Measurements from ENCODE around the gene SLC40A1.

The SLC40A1 gene

DNA sequence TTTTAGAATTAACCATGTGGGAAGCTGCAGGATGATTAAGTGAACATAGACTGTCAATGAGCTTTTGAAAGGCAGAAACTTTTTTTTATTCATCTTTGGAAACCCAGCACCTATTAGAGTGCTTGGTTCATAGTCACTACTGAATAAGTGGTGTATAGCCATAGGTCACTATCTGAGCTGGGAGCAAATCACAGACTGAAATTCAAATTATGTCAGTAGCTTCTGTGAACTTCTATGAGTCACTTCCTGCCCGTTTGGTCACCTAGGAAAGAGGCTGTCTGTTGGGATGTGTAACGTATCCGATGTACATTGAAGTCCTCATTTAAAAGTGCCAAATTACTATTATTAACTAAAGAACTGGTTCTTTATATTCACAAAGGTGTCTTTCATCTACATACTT, 20.5 kb upstream of the SLC40A1 start:
- DNase-seq (ENCODE audit: low read depth, low spot score): no peak

DNA sequence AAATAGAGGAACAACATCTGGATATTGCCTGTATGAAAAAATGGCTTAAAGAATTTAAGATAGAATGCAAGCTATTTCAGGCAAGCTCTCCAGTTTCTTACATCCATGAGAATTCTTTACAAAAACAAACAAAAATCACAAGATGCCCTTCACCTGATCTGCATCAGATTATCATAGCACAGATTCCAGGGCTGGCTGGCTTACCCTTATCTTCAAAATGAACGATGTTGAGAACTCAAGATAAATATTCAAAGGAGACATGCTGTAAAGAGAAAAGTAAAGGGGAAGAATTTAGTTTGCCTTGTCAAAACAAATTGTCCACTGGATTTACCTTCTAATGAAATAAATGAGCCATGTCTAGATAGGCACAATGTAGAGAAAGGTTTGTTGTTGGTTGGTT, 18.7 kb upstream of the SLC40A1 start:
- no peak for DNase-seq (ENCODE audit: low read depth, low spot score)

DNA sequence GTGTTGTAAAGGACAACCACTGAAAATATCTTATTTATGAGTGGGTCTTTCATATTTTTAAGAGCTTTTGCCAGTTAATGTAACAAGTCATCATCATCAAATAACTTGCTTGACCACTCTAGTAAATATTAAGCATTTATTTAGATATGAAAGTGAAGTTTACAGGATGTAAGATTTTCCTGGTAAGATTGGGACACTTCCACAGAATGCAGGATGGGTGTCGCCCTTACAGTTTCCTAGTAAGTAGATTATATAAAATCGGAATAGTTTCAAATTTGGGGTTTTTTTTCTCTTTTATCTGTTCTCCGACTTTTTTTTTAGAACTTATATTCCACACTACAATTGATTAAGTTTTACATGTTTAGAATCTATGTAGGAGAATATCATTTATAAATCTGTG, 14.8 kb upstream of the SLC40A1 start:
- DNase-seq (ENCODE audit: low read depth, low spot score): no peak

- DNase-seq (ENCODE audit: low read depth, low spot score): no peak
Measured at GRCh38 chr2:189594305-189594704, 13.7 kb upstream of the SLC40A1 start.

DNA sequence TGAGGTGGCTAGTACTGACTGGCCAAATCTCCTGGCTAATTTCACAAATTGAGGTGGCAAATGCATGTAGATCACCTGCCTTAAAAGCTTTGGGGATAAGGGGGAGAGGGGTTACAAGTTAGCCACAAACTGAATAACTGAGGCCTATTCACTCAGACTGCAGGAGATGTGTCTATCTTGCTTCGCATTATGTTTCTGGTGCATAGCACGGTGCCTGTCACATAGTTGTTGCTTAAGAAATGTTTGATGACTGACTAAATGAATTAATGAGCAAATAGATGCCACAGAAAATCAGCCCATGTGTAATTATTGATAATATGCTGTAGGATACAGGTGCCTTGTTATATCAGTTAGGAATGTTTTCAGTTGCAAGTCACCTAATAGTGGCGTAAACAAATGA, 12.5 kb upstream of the SLC40A1 start:
- DNase-seq (ENCODE audit: low read depth, low spot score): no peak

- no peak for DNase-seq (ENCODE audit: low read depth, low spot score)
Measured at GRCh38 chr2:189592353-189592984, 11.9 kb upstream of the SLC40A1 start.

DNA sequence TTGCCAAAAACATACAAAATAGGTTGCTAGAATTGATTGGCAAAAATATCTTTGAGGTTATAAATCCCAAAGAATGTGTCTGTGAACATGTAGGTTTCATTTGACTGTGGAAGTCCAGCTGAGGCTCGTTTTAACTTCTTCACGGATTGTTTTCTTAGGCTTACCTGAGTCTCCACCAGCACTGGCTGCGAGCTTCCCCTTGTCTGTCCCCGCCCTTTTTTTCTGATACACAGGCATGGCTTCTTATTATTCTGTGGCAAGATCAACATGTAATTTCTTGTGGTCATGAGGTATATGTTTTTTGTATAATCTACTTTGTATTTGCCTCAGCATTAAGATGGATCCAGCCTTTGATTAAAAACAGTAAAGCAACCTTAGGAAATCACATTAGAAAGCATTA, 7.2 kb upstream of the SLC40A1 start:
- no peak for DNase-seq (ENCODE audit: low read depth, low spot score)

DNA sequence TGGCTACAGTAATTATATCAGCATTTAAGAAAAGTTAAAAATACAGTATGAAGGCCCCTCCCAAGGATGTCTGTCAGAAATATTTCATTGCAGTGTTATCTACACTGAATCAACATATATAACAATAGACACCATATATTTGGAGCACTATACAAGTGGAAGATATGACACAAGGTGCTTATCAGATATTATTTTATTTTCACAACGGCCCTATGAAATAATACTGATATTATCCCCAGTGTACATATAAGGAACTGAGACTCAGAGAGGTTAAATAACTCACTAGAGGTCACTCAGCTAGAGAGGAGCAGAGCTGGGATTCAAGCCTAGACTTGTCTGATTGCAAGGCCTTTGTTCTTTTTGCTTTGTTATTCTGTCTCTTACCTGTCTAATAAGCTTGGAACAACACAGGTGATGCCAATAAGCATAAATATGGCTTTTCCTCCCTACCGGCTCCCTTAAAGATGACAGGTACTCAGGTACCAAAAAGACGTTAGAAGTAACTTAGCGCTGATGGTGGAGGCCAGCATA, 4.7 kb upstream of the SLC40A1 start:
- DNase-seq (ENCODE audit: low read depth, low spot score): no peak

GRCh38 chr2:189584686-189585085, 4.1 kb upstream of the SLC40A1 start:
- no peak for DNase-seq (ENCODE audit: low read depth, low spot score)

- no peak for DNase-seq (ENCODE audit: low read depth, low spot score)
Measured at GRCh38 chr2:189583227-189584198, 2.9 kb upstream of the SLC40A1 start.

GRCh38 chr2:189582809-189583192, 2.2 kb upstream of the SLC40A1 start:
- DNase-seq (ENCODE audit: low read depth, low spot score): no peak

GRCh38 chr2:189582140-189582808, 1.7 kb upstream of the SLC40A1 start:
- no peak for DNase-seq (ENCODE audit: low read depth, low spot score)

DNA sequence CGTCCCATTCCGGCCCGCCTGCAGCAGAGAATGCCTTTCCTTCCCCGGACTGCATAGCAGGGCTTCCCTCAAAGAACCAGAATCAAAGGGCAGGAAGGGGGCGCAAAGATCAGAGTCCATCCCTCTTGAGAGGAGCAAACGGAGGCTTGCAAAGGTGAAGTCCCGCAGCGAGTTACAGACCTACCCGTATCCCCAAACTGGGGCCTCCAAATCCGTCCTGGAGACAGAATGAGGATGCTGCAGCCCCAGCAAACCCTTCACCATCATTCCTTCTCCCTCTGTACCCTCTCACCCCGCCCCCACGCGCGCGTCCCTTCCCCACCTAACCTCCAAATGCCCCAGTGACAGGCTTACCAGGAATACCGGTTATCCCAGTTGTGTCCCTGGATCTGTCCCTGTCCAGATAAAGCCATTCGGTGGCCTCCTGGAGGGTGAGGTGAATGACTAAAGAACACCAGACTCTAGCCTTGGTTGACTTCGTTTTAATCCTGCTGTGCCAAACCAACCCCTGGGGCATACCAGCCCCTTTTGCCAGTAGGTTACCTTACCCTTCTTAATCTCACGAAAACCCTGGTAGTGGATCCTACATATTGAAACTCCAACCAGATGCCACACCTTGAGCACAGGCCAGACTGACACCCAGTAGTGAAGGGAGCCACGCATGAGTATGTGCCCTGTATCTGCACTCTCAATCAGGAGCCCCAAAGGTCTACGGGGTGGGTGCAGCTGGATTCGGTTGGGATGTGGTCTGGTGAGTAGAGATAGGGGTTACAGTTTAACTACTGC, 961 bp upstream of the SLC40A1 start:
- no peak for DNase-seq (ENCODE audit: low read depth, low spot score)

DNA sequence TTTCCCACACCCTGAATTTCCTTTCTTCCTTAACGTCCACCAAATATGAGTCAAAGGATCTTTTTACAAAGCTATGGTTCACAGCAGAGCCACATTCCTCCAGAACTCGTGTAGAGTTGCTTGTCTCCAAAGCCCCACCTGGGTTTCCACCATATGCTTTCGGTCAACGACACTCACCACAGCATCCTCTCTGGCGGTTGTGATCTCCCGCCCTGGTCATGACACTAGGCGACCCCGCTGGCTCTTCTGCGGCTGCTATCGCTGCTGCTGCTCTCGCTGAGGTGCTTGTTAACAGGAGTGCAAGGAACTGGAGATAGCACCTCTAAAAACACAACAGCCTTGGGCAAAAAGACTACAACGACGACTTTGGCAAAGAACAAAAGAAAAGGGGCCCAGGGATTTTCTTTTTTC, 340 bp downstream of the SLC40A1 start:
- DNase-seq (ENCODE audit: low read depth, low spot score): no peak

- no peak for DNase-seq (ENCODE audit: low read depth, low spot score)
Measured at GRCh38 chr2:189579585-189580186, 900 bp downstream of the SLC40A1 start.

- no peak for DNase-seq (ENCODE audit: low read depth, low spot score)
Measured at GRCh38 chr2:189578272-189578950, 2.2 kb downstream of the SLC40A1 start.

GRCh38 chr2:189577121-189577520, 3.5 kb downstream of the SLC40A1 start:
- DNase-seq (ENCODE audit: low read depth, low spot score): no peak

DNA sequence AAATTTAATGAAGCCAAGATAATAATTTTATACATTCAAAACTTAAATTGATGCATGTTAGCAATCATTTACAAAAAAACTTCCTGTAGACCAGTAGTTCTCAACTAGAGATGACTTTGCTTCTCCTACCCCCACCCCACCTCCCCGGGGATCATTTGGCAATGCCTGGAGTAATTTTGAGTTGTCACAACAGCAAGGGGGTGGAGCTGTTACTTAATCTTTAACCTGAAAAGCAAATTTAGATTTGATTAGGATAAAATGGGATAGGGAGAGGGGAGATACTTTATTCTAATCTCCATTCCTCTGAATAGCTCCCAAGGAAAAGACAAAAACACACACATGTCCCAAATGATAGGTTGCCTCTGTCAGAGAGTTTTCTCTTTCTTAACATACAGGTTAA, 4.2 kb downstream of the SLC40A1 start:
- DNase-seq (ENCODE audit: low read depth, low spot score): no peak

- no peak for DNase-seq (ENCODE audit: low read depth, low spot score)
Measured at GRCh38 chr2:189574793-189575475, 5.7 kb downstream of the SLC40A1 start.

GRCh38 chr2:189570570-189571031, 10.0 kb downstream of the SLC40A1 start:
- DNase-seq (ENCODE audit: low read depth, low spot score): no peak

Data from activated naive CD8-positive, alpha-beta T cell treated with anti-CD3 and anti-CD28 coated beads, Interleukin-2, amount 50 U/mL, for 16 hours (primary cell).